ENCODE measurements around the gene POU4F2.

DNA sequence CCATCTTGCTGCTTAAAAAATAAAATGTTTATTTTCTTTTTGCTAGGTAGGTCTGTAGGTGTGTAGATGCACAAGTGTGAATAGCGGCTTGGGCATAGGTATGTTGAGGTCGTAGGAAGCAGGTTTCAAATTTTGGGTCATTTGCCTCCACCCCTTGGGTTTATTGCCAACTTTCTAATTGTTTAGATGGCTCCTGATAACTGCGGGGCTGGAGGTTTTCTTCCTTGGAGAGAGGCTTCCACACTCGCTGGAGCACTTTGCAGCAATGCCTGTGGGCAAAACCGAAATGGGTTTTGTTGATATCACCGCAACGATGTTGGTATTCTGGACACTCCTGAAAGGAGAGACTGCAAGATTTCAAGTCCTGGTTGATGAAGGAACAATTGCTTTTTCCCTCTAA lies 3.9 kb upstream of the POU4F2 start:
- TF ChIP-seq EZH2phosphoT487 (IDR thresholded peaks at IDR 0.05; ENCODE audit: low read depth, severe bottlenecking, unreplicated experiment) (no peak), EZH2 (IDR thresholded peaks at IDR 0.05; ENCODE audit: borderline replicate concordance) (no peak)
- TF ChIP-seq, protein P1, sequence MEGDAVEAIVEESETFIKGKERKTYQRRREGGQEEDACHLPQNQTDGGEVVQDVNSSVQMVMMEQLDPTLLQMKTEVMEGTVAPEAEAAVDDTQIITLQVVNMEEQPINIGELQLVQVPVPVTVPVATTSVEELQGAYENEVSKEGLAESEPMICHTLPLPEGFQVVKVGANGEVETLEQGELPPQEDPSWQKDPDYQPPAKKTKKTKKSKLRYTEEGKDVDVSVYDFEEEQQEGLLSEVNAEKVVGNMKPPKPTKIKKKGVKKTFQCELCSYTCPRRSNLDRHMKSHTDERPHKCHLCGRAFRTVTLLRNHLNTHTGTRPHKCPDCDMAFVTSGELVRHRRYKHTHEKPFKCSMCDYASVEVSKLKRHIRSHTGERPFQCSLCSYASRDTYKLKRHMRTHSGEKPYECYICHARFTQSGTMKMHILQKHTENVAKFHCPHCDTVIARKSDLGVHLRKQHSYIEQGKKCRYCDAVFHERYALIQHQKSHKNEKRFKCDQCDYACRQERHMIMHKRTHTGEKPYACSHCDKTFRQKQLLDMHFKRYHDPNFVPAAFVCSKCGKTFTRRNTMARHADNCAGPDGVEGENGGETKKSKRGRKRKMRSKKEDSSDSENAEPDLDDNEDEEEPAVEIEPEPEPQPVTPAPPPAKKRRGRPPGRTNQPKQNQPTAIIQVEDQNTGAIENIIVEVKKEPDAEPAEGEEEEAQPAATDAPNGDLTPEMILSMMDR (IDR thresholded peaks at IDR 0.05; ENCODE audit: poor library complexity): no peak

Measured in hepatocyte (in vitro differentiated cells).